Measurements from ENCODE around the gene SLC35C1.

SLC35C1 gene

GRCh38 chr11:45846974-45847910 is 42.3 kb downstream of the SLC35C1 start, which contains the start of gene CRY2:
TSS of gene CRY2 (plus strand) at chr11:45847475. CDS start at chr11:45847491, 16 bp downstream.
- peak; percentile 96 for DNase-seq (ENCODE audit: low read depth)

GRCh38 chr11:45847911-45848316 is 43.0 kb downstream of the SLC35C1 start:
- peak; percentile 76 for DNase-seq (ENCODE audit: low read depth)

GRCh38 chr11:45848654-45849081 is 43.7 kb downstream of the SLC35C1 start:
- no peak for DNase-seq (ENCODE audit: low read depth)

GRCh38 chr11:45850446-45850845 is 45.5 kb downstream of the SLC35C1 start:
- peak; percentile 41 for DNase-seq (ENCODE audit: low read depth)

GRCh38 chr11:45851228-45851627 is 46.3 kb downstream of the SLC35C1 start:
- no peak for DNase-seq (ENCODE audit: low read depth)

- no peak for DNase-seq (ENCODE audit: low read depth)
Observed at GRCh38 chr11:45852018-45852711, 47.2 kb downstream of the SLC35C1 start.

GRCh38 chr11:45852712-45853101 is 47.8 kb downstream of the SLC35C1 start:
- no peak for DNase-seq (ENCODE audit: low read depth)

GRCh38 chr11:45853332-45854219 is 48.6 kb downstream of the SLC35C1 start:
- DNase-seq (ENCODE audit: low read depth), result no peak

GRCh38 chr11:45855308-45855707 is 50.4 kb downstream of the SLC35C1 start:
- DNase-seq (ENCODE audit: low read depth), result no peak

GRCh38 chr11:45856044-45856468 is 51.1 kb downstream of the SLC35C1 start:
- DNase-seq (ENCODE audit: low read depth), result no peak

GRCh38 chr11:45857961-45858474 is 53.1 kb downstream of the SLC35C1 start:
- peak; percentile 95 for DNase-seq (ENCODE audit: low read depth)

GRCh38 chr11:45858751-45859398 is 53.9 kb downstream of the SLC35C1 start:
- DNase-seq (ENCODE audit: low read depth), result no peak

GRCh38 chr11:45859661-45860140 is 54.8 kb downstream of the SLC35C1 start:
- peak; percentile 96 for DNase-seq (ENCODE audit: low read depth)

- DNase-seq (ENCODE audit: low read depth), result no peak
Observed at GRCh38 chr11:45860348-45860747, 55.4 kb downstream of the SLC35C1 start.

GRCh38 chr11:45860764-45861510 is 56.0 kb downstream of the SLC35C1 start:
- DNase-seq (ENCODE audit: low read depth), result no peak
